K562 (cell line): Measurements from ENCODE around the gene TEKT2. TPM values are rescaled to one million over a fixed set of nuclear protein-coding genes. Genes with fewer than 3 reads are reported as not detected.

Source experiments
- ATAC-seq: fragments of 200-7000 bp; cut with Tn5 transposase; 3 replicates; pipeline ENCODE4 v1.9.1; 2020; ENCODE audit warnings: moderate library complexity
- BruUV-seq: library from RNA; stranded (reverse); fragments of 400-500 nt; replicated peaks from 2 replicates; lab custom pipeline; 2021; lab: Mats Ljungman, UMichigan
- CTCF ChIA-PET: fragments of 300-600 bp; formaldehyde crosslinking; extraction: SDS; loops from one replicate; lab custom pipeline; 2021; ENCODE audit warnings: low intra/inter-chr PET ratio; lab: Yijun Ruan, JAX
- POLR2A ChIA-PET: fragments of 300-600, 350-650 bp; sonication (Branson Sonifier 250); formaldehyde crosslinking; extraction: SDS; loops from one replicate; lab custom pipeline; 2021; ENCODE audit warnings: antibody characterized with exemption, inconsistent platforms; lab: Yijun Ruan, JAX
- DNase-seq, 4 experiments: peaks; one replicate each; pipeline versions ENCODE4 v3.0.0 to v3.0.0-alpha.2; 2011 to 2018; ENCODE audit warnings: low spot score in 3 of 4, mixed read lengths in 3 of 4; ENCODE audit errors: extremely low read depth in 1 of 4
- FAIRE-seq: peaks from 2 replicates; lab custom pipeline; 2011; peaks lifted over from hg19 to GRCh38; lab: Jason Lieb, UNC
- H2AFZ ChIP-seq: 2 replicates; pipeline ENCODE4 v1.6.0; 2011; ENCODE audit warnings: low read depth, low read length, control low read depth, inconsistent platforms
- H3K27ac ChIP-seq: fragments of 200-600 bp; 3 replicates; pipeline ENCODE4 v1.8.0; 2011; ENCODE audit warnings: low read depth, mild to moderate bottlenecking, control low read depth, inconsistent platforms, low read length, moderate library complexity, mixed read lengths; ENCODE audit errors: extremely low read depth
- H3K27me3 ChIP-seq, 2 experiments: fragments of 300-600 bp in 1 of 2; 2 replicates in 1 of 2; 3 replicates in 1 of 2; pipeline versions ENCODE4 v1.6.0 to v1.8.0; 2011; ENCODE audit warnings: inconsistent platforms in 2 of 2, low read length in 2 of 2, mild to moderate bottlenecking in 1 of 2, mixed read lengths in 1 of 2, moderate library complexity in 1 of 2; ENCODE audit not compliant: control insufficient read depth in 2 of 2, insufficient read depth in 2 of 2
- H3K36me3 ChIP-seq: fragments of 300-600 bp; 3 replicates; pipeline ENCODE4 v1.8.0; 2011; ENCODE audit warnings: mild to moderate bottlenecking, low read length, inconsistent platforms; ENCODE audit not compliant: control insufficient read depth, insufficient read depth
- H3K4me1 ChIP-seq, 2 experiments: fragments of 200-600 bp in 1 of 2; replicated peaks in 1 of 2; 2 replicates in 1 of 2; 3 replicates in 1 of 2; pipeline versions ENCODE4 v1.5.1 to v1.8.0; 2011; ENCODE audit warnings: inconsistent platforms in 2 of 2, low read length in 2 of 2, mild to moderate bottlenecking in 1 of 2, mixed read lengths in 1 of 2, moderate library complexity in 1 of 2; ENCODE audit not compliant: control insufficient read depth in 2 of 2, insufficient read depth in 2 of 2
- H3K4me2 ChIP-seq: 2 replicates; pipeline ENCODE4 v1.6.1; 2011; ENCODE audit warnings: low read length, control low read depth, inconsistent platforms, mixed read lengths; ENCODE audit not compliant: insufficient read depth
- H3K4me3 ChIP-seq: fragments of 200-600 bp; sonication (generic), shearing (Covaris generic); 2 replicates; pipeline ENCODE4 v1.5.1; 2016; ENCODE audit warnings: control low read depth, inconsistent platforms
- H3K79me2 ChIP-seq: fragments of 200-600 bp; 3 replicates; pipeline ENCODE4 v1.8.0; 2011; ENCODE audit warnings: low read length, inconsistent platforms; ENCODE audit not compliant: control insufficient read depth, insufficient read depth
- H3K9ac ChIP-seq, 2 experiments: 2 replicates each; pipeline versions ENCODE4 v1.6.0 to v1.6.1; 2011; ENCODE audit warnings: low read depth in 2 of 2, low read length in 2 of 2, control low read depth in 1 of 2, inconsistent platforms in 1 of 2, mild to moderate bottlenecking in 1 of 2, mixed read lengths in 1 of 2; ENCODE audit not compliant: insufficient read depth in 1 of 2
- H3K9me1 ChIP-seq: one replicate; pipeline ENCODE4 v1.6.0; 2011; ENCODE audit warnings: inconsistent platforms, mild to moderate bottlenecking, low read length, moderate library complexity; ENCODE audit not compliant: control insufficient read depth, insufficient read depth
- H3K9me3 ChIP-seq: replicated peaks from 2 replicates; pipeline ENCODE4 v1.5.1; 2011; ENCODE audit warnings: low read depth, low read length, inconsistent platforms; ENCODE audit not compliant: control insufficient read depth, insufficient read depth
- H4K20me1 ChIP-seq: replicated peaks from 2 replicates; pipeline ENCODE4 v1.6.1; 2011; ENCODE audit warnings: low read length, inconsistent platforms, mixed read lengths; ENCODE audit not compliant: control insufficient read depth, insufficient read depth
- ELF2 ChIP-seq: fragments of 250-450 bp; sonication (Bioruptor Pico); IDR thresholded peaks from 2 replicates; pipeline ENCODE4 v1.5.0; 2021; ENCODE audit warnings: mild to moderate bottlenecking
- NRF1 ChIP-seq, 2 experiments: fragments of 450-650 bp; IDR thresholded peaks in 1 of 2; conservative IDR thresholded peaks in 1 of 2; 2 replicates each; pipeline ENCODE4 v1.6.1; 2014; ENCODE audit warnings: mild to moderate bottlenecking in 2 of 2
- PHB2 ChIP-seq: fragments of 450-650 bp; IDR thresholded peaks from 2 replicates; pipeline ENCODE4 v1.6.1; 2017; ENCODE audit warnings: low read depth
- TARDBP ChIP-seq: fragments of 450-650 bp; IDR thresholded peaks from 2 replicates; pipeline ENCODE4 v1.6.1; 2016
- WHSC1 ChIP-seq: IDR thresholded peaks from one replicate; pipeline ENCODE4 v1.6.1; 2012; ENCODE audit warnings: low read length, control low read depth, inconsistent platforms
- ZBTB1 ChIP-seq: sonication (generic); formaldehyde crosslinking; IDR thresholded peaks from 2 replicates; pipeline ENCODE4 v1.8.1; 2023; ENCODE audit warnings: missing genetic modification reagents, low read depth, mild to moderate bottlenecking, borderline replicate concordance
- ZNF583 ChIP-seq: fragments of 250-450 bp; sonication (Bioruptor Pico); IDR thresholded peaks from 2 replicates; pipeline ENCODE4 v1.4.0; 2020
- WGBS: fragments of 100-300 bp; shearing (Covaris generic); methylation state at CpG from one replicate; pipeline ENCODE4 v1.1.6; 2016; ENCODE audit warnings: low coverage, mixed read lengths; ENCODE audit not compliant: insufficient coverage; ENCODE audit errors: missing lambda C conversion rate; 5-methylcytosine and 5-hydroxymethylcytosine counted together
- in situ Hi-C: fragments of 300-500 bp; cut with MboI; formaldehyde crosslinking; loops from 4 replicates; pipeline ENCODE4 v1.15.0; 2018; ENCODE audit warnings: inconsistent platforms, mixed read lengths
- intact Hi-C: fragments of 100-400 bp; cut with micrococcal nuclease; formaldehyde crosslinking; loops from 2 replicates; pipeline ENCODE4 v1.14.2; 2022
- polyA plus RNA-seq, 8 experiments: library from polyadenylated mRNA; depleted of rRNA in 4 of 8; stranded (reverse) in 5 of 8; unstranded in 3 of 8; fragments of >200 nt; fragmentation: Nextera tagmentation in 2 of 8; fragmentation: Illumina TruSeq in 1 of 8; extraction: Ambion mirVana in 2 of 8; extraction: Trizol in 1 of 8; gene quantifications; 2 replicates each; pipeline versions ENCODE4 v1.2.1 to v1.2.3, GENCODE V29; 2011 to 2014; ENCODE audit warnings: inconsistent platforms in 1 of 8, missing spikeins in 1 of 8
- total RNA-seq, 7 experiments: library from RNA; depleted of rRNA in 6 of 7; stranded (reverse); fragments of >200 nt in 6 of 7; fragmentation: Illumina TruSeq in 2 of 7; extraction: Trizol in 2 of 7; gene quantifications; 2 replicates each; pipeline versions ENCODE4 v1.2.1 to v1.2.3, GENCODE V29; 2011 to 2021; ENCODE audit warnings: low replicate concordance in 1 of 7
- TF ChIP-seq, protein P1 (sequence below): fragments of 450-650 bp; formaldehyde crosslinking; IDR thresholded peaks from 2 replicates; pipeline ENCODE4 v1.4.0; 2020; ENCODE audit warnings: mild to moderate bottlenecking, mixed read lengths

The TEKT2 gene
- total and polyA plus RNA-seq, 9 of the 15 experiments (the other 6 are each of a cell fraction or from before 2014, with no cell fraction given), result 0.06 to 0.94 (median 0.30) TPM; not detected in 1

DNA sequence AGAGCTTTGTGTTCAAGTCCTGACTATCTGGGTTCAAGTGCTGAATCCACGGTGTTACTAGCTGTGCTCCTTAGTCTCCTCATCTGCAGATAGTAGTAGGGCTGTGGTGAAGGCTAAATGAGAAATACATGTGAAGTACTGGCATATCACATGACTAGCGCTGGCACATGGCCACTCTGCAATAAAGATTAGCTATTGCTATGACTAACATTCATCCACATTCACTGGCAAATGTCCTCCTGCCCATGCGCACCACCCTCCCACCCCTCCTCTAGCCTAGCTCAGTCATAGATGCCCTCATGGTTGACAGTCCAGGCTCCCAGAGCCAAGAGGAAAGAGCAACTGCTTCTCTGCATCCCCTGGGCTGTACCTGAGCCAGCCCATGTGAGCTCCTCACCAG lies 49.6 kb downstream of the TEKT2 start:
- Histone ChIP-seq H3K27me3 (no peaks in the 10 kb centered on the region), H3K4me3 (no peak overlapping the region), H3K4me1 (peaks cover 6 to 7% of the 10 kb centered on the region in 2 experiments; a peak in 4 of 5 replicates), H3K9me1 (no peaks in the 10 kb centered on the region), H3K27ac (no peak overlapping the region), H3K9ac (0 out of 4 replicates have a peak overlapping the region, but pooled peaks of 1 of the 2 experiments have one; percentile 11), H4K20me1 (no peaks in the 10 kb centered on the region), H2AFZ (peak overlapping the region; percentile 43)
- FAIRE-seq (no peak), DNase-seq (no peak)
- CTCF ChIA-PET, result interaction anchor here (2.0 to 5.8 kb wide), 2 partner anchors 33 to 276 kb away, joined by 8 to 116 read pairs; no protein-coding TSS in a partner anchor
- intact Hi-C loops, result no loop called here
- TF ChIP-seq WHSC1 (no peak), ELF2 (CRISPR knock-in tag) (no peak), ZBTB1 (CRISPR knock-in tag) (no peak), PHB2 (no peak), NRF1 (conservative IDR thresholded peaks at IDR 0.05 in 1 of 2, IDR thresholded peaks at IDR 0.05 in 1 of 2) (peak; percentile 34 to 42; a peak in 1 of 4 replicates), TARDBP (no peak), ZNF583 (no peak)
- TF ChIP-seq, protein P1, sequence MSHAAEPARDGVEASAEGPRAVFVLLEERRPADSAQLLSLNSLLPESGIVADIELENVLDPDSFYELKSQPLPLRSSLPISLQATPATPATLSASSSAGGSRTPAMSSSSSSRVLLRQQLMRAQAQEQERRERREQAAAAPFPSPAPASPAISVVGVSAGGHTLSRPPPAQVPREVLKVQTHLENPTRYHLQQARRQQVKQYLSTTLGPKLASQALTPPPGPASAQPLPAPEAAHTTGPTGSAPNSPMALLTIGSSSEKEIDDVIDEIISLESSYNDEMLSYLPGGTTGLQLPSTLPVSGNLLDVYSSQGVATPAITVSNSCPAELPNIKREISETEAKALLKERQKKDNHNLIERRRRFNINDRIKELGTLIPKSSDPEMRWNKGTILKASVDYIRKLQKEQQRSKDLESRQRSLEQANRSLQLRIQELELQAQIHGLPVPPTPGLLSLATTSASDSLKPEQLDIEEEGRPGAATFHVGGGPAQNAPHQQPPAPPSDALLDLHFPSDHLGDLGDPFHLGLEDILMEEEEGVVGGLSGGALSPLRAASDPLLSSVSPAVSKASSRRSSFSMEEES (CRISPR knock-in tag), result peak; percentile 66
- TF ChIP-seq, all 486 proteins: peak for 2
- no peak overlapping the region for H3K4me2 ChIP-seq
- no TSS peak for BruUV-seq
- no peak for ATAC-seq
- H3K79me2 ChIP-seq, result no peaks in the 10 kb centered on the region
- in situ Hi-C loops, result no loop called here
- H3K36me3 ChIP-seq, result peaks cover 26% of the 10 kb centered on the region
- POLR2A ChIA-PET, result interaction anchor here (0.6 to 1.3 kb wide), 6 partner anchors 9 to 37 kb away, joined by 3 to 4 read pairs (median 3); no protein-coding TSS in a partner anchor
- no peaks in the 10 kb centered on the region for H3K9me3 ChIP-seq
- 54% methylated on average over 3 of the region's 3 CpGs for whole genome bisulfite sequencing
